GM18907 (cell line): ENCODE results near the gene GPR68.
"Not testable (repeated sequence)": the region's sequence is repeated elsewhere in the genome, so short reads cannot be mapped to it uniquely, and the experiment has no call there.

ENCODE experiments used
- ATAC-seq: cut with Tn5 transposase; IDR thresholded peaks from one replicate; pipeline ENCODE4 v1.9.1; 2021; ENCODE audit warnings: mild to moderate bottlenecking, moderate library complexity; ENCODE audit not compliant: unreplicated experiment

The GPR68 gene

DNA sequence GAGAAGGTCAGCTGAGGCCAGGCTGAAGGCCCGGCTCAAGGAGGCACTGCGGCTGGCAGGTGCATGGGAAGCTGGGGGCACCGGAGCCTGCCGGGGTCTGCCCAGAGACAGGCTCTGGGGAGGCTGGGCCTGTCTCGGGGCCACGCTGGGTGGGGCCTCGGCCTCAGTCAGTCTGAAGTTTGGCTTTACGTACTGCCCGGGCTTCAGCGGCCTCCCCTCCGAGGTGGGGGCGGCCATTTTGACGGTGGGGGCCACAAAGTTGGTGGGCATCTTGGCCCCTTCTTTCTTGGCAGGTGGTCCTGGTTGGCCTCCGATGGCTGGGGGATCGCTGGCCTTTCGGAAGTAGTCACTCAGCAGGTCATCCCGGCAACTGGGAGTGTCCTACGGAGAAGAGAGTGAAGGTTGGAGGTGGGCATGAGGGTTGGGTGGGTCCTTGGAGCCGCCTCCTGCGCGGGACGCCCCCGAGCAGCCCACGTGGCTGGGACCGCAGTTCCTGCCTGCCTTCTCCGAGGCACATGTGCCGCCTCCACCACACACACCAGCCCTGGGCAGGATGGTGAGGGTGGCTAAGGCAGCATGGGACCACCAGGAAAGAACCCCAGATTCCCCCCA, 28.9 kb upstream of the GPR68 start:
- no peak for ATAC-seq

DNA sequence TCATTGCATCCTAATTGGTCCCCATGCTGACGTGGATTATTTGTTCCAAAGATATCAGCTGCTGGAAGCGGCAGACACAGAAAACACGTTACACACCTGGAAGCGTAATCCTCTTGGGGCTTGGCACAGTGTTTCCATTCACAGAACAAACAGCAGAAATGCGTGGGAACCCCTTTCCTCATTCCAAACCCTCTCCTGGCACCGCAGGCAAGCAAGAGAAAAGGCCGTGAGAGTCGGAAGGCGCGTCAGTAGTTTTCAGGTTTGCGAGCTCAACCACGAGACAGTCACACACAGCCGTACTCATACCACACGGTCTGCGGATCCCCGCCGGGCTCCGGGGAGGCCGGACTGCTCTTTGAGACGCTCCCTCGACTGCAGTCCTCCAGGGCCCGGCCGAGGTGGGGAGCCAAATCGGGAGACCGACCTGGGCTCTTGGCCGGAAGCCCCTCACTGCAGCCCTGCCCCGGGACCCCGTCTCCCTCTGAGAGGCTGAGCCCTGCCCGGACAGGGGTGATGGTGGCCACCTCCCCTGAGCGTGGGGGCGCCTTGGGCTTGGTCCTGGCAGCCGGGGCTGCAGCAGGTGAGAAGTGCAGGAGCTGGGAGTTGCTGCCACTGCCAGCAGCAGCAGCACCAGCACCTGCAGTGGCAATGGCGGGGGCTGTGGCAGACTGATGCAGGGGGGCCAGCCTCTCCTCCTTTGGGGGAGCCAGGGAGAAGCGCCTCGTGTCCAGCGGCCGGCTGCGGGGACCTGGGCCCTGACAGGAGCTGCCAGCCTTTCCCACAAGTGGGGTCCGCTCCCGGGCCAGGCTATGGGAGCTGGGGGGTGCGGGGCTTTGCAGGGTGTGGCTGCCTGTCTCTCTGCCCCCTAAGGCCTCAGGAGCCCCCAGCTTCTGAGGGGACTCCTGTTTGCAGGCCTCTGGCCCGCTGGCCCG, 28.1 kb upstream of the GPR68 start:
- no peak for ATAC-seq

DNA sequence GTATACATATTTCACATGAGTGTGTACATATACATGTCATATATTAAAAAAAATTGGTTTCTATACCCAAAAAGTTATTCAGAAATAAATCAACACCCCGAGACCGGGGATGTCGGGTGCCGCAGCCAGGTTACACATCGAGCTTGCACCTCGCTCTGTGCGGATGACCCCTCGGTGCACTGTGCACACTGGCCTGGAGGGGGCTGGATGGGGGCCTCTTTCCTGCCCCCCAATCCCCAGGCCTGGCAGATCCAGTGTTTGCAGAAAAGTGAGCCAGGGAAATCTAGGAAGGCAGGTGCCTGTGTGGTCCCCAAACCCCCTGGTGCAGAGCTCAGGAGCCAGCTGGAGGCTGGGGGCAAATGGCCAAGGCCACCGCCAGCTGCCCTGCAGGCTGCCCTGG, 27.1 kb upstream of the GPR68 start:
- ATAC-seq = no peak

DNA sequence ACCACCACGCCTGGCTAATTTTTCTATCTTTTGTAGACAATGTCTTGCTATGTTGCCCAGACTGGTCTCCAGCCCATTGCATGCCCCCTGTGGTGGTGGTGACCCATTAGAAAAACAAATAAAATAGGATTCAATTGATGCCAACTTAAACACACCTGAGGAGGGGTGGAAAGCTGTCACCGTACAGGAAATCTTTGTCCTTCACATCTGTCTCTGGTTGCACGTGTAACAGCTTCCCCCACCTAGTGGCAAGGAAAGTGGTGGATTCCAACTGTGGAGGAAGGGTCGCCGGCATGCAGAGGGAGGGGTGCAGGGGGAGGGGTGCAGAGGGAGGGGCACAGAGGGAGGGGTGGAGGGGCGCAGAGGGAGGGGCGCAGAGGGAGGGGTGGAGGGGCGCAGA, 26.1 kb upstream of the GPR68 start:
- no peak for ATAC-seq

DNA sequence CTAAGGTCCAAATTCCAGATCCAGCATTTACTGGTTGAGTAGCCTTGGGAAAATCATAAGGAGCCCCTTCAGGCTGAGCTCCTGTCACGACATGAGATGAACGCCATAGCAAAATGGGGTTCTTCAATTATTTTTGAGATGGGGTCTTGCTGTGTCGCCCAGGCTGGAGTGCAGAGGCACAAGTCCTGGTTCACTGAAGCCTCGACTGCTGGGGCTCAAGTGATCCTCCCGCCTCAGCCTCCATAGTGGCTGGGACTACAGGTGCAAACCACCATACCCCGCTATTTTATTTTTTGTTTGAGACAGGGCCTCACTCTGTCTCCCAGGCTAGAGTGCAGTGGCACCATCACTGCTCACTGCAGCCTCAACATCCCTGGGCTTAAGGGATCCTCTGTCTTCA, 25.7 kb upstream of the GPR68 start:
- ATAC-seq = no peak

DNA sequence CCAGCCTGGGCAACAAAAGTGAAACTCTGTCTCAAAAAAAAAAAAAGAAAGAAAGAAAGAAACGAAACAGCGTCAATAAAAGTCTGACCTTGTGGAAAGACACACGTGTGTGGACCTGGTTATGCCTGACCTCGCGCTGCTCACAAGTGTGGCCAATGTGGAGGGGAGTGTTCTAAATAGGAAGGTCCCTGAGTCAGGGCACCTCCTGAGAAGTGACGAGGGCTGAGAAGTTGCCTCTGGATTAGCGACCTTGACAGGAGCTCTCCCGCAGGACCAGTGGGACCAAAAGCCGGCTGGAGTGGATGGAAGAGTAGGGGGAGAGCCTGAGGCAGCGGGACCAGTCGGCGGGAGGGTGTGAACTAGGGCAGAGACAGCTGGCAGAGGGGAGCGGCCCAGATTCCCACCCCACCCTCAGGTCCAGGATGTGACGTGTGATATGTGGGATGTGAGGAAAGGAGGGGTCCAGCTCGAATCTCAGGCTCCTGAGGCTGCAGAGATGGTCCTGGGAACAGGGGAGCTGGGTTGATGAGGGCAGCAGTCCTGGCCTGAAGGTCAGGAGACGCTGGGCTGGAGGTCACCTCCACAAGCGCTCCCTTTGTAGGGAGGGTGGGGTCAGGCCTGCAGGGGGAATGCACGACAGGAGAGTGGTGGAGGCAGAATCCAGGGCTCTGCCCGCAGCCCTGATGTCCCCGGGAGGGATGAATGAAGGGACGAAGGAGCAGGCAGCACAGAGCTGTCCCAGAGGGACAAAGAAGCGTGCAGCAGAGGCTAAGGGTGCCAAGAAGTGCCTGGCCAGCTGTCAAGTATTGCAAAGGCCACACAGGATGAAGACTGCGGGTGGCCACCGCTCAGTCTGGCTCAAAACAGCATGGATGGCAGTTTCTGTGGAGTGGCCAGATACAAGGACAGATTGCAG, 24.8 kb upstream of the GPR68 start:
- ATAC-seq = no peak

DNA sequence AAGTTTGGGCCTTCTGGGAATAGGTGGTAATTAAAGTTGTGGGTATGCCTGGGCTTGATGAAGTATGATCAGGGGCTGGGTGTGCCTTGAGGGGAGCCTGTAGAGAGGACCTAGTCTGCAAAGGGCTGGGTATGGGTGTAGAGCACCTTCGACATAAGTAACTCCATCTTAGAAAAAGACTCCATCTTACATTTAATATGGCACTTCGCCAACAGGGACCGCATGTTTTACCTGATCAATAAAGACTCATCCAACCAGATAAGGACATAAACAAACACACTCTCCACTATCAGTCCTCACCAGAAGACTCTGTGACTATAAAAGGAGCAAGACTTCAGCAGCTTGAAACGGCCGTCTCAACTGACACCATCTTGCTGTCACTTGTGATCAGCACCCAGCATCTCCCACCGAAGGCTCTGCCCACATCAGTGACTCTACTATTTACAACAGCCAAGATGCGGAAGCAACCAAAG, 23.5 kb upstream of the GPR68 start:
- ATAC-seq = no peak

DNA sequence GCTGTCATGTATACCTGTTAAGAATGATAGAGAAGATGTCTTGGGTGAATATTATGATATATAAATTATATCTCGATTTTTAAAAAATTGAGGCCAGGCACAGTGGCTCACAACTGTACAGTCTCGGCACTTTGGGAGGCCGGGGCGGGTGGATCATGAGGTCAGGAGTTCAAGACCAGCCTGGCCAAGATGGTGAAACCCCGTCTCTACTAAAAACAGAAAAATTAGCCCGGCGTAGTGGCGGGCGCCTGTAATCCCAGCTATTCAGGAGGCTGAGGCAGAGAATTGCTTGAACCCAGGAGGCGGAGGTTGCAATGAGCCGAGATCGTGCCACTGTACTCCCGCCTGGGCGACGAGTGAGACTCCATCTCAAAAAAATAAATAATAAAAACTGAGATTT, 21.8 kb upstream of the GPR68 start:
- not testable (repeated sequence) for ATAC-seq

DNA sequence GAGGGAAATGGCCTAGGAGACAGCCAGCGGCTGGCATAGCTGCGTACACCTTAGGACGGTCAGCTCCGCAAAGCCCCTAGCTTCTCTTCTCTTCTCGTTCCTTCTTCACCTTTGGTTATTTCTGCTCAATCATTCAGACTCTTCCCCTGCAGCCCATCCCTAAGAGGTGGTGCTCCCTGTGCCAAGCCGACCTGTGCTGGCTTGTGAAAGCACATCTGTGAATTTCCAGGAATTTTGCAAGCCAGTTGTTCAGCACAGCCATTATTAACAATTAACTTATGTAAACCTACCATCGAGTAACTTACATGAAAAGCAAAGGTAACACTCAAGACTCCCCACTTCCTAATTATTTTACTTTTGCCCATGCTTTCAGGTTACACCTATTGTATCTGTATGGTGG, 20.9 kb upstream of the GPR68 start:
- ATAC-seq = no peak

DNA sequence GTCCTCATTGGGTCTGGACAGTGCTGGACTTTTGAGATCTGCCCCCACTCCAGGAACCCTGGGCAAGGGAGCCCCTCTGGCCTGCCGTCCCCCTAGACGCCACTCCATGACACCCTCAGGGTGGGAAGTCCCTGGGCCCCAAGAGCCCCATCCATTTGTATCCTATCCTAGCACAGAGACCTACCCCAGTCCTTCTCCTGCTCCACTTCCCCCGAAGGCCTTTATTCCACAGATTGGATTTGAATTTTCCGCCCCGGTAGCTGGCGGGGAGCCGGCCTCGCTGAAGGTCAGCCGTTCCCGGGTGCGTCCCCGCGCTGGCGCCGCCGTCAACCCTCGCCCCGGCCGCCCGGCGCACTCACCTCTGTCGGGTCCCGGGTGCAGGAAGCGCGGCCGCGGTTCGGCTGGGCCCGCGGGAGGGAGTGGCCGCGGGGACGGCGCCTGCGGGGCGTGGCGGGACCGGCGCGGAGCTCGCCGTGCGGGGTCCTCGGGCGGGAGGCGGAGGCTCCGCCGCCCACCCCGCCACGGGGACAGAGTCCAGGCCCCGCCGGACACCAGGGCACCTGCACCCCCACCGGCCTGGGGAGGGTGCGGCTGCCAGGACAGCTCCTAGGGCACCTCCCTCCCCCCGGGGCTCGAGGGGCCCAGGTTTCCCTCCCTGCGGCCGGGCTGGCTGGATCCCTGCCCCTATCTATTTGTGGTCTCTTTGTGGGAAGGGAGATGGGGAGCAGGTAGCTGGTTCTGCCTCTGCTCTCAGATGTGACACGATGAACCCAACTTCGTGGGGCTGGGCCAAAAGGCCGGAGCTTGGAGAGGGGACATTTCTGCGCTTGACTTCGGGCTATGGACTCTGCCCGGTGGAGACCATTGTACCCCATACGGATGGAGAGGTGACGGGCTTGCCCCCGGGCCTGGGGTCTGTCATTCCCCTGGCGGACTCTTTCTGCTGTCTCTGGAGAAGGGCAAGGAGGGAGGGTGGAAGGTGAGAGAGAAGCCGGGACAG, 19.9 kb upstream of the GPR68 start:
- no peak for ATAC-seq

DNA sequence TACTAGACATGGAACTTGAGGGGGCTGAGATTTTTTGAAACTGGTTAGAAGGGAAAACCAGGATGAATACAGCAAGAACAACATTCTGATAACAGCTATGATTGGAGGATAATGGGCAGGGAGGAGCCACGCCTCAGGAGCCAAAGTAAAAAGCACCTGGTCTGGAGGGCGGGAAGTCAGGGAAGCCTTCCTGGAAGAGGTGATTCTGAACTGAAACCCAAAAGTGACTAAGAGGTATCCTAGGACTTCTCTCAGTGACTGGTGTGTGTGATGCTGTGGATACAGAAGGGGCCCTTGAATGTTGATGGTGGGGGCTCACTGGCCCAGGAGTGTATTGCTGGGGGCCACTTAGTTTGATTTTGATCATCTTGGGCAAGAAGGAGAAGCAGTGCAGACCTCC, 18.8 kb upstream of the GPR68 start:
- ATAC-seq = no peak

DNA sequence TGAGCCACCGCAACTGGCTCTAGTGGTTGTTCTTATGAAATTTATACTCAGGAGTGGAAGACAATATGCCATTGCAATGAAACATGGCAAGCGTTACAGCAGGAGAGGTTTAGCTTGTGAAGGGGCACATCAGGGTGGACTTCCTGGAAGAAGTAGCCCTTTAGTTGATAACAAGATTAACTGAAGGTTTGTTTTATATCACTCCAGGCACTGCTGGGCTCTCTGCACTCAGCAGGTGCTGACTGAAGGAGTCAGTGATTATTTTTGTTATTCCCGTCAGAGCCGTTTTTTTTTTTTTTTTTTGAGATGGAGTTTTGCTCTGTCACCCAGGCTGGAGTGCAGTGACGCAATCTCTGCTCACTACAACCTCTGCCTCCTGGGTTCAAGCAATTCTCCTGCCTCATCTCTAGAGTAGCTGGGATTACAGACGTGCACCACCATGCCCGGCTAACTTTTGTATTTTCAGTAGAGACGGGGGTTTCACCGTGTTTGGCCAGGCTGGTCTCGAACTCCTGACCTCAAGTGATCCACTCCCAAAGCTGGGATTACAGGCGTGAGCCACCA, 17.6 kb upstream of the GPR68 start:
- no peak for ATAC-seq

DNA sequence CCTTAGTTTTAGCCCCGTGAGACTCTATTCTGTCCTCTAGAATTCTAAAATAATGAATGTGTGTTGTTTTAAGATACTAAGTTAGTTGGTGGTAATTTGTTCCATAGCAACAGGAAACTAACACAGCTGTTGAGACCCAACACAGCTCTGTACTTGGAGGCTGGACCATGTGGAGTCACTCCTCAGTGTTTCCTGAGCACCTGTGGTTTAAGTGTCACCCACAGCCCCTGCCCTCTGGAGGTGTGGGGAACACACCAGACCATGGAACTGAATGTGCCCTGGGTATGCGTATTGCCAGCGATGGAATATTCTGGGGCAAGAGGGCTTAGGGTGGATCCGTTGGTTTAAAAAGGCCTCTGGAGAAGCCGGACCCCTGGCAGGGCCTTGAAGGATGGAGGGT, 16.6 kb upstream of the GPR68 start:
- no peak for ATAC-seq

DNA sequence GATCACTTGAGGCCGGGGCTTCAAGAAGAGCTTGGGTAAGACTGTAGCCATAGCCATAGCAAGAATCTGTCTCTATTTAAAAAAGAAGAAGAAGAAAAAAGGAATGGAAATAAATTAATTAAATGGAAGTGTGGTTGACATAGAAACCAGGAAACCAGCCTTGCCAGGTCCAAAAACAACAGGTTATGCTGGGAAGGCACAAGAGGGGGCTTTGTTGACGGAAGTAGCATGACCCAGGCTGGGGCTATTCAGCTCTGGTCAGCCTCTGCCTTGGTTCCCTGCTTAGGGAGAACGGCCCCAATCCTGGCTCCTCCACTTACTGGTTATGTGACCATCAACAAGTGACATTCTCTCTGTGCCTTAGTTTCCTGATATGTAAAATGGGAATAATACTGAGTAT, 14.4 kb upstream of the GPR68 start:
- ATAC-seq = no peak

DNA sequence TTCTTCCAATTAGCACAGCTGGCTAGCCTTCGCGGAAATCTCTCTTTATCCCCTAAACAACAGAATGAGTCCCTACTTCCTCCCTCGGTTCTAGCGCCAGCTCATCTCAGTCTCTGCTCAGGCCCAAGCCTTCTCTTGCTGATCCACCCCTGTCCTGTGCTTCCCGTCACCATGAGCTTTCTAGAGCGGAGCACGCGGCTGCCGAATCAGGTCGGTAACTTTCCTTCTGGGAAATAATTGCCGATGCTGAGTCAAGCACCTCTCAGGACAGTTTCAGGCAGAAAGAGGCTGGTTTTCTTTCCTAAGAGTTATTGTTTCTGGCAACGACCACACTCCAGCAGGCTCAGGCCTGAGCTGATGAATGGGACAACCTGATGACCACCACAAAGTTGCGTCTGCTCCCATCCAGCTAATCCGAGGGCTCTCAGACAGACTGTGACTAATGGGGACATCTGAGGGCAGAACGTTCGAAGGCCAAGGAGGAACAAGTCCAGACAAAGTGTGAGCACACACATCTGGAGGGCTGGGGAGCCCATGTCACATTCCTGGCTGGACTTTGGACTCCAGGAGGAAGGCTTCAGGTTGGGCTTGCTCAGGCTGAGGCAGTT, 13.6 kb upstream of the GPR68 start:
- ATAC-seq = no peak

DNA sequence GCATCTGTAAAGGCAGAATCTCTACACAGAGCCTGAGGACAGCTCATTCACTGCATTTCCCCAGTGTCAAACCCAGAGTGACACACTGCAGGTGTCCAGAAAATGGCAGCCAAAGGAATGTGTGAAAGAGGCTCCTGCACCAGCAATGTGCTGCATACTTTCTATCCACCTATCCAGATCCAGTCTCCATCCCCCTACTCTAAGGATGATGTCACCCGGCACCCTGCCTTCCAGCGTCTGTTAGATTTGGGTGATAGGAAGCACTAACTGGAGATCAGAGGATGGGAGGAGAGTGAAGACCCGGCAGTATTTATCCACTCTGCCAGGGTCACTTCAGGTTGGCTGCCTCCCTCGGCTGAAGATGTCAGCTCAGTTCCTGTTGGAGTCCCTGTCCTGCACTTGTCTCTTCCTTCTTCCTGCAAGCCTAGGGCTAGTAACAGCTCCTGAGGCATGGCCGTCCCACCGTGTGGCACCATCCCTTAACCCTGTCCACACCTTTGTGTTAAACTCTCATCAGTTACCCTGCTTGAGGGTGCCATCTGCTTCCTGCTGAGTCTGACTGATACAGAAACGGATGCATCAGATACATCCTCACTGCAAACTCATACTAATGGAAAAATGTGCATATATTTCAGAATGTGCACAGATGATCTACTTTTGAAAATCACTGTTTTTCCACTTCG, 13.0 kb upstream of the GPR68 start:
- ATAC-seq = no peak

DNA sequence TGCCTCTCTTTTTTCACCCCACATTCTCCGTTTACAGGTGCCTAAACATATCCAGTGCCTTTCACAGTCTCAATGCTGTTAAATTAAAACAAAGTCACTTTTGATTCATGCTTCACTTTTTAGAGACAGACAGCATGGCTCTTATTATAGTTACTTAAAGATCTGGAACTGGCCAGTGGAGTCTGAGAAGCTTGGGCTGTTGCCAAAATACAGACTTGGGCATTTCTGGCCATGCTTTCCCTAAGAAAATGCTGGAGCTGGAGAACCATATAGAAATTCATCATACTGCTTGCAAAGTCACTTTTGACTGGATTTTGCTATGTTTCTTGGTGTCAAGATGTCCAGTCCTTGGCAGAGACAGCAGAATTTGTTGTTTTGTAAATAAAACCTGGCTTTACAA, 12.2 kb upstream of the GPR68 start:
- ATAC-seq = no peak

DNA sequence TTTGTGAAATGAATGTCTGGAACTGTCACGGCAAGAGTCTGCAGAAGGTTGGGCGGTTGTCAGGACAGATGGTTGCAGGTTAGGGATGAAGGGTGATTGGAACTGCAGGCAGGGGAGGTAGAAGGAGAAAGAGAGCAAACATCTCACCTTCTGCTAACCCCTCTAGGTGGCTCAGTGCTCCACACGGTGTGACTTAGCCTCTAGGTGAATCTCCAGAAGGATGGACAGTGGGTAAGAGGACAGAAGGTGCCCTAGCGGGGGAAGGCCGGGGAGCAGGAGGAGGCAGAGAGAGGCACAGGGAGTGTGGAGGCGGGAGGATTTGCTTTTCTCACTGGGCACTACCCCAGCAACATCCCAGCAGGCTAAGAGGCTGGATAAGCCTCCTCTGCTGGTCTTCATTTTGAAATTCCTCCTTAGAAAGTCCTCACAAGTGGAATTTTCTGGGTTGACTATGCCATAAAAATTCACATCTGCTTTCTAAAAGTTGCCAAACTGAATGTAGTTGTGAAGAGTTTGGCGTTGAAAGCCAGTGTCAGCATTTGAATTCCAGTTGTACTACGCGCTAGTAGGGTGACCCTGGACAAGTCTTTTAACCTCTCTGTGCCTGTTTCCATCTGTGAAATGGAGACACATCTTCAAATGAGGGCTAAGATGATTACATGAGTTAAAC, 10.7 kb upstream of the GPR68 start:
- ATAC-seq = no peak
